ENCODE data around the gene LAPTM5.

LAPTM5 gene

GRCh38 chr1:30712583-30712982 is 45.0 kb downstream of the LAPTM5 start:
- no peak for DNase-seq

- no peak for DNase-seq
Measured at GRCh38 chr1:30710407-30710806, 47.2 kb downstream of the LAPTM5 start.

GRCh38 chr1:30708361-30708728 is 49.2 kb downstream of the LAPTM5 start:
- DNase-seq, result no peak

GRCh38 chr1:30707412-30708360 is 49.9 kb downstream of the LAPTM5 start:
- peak; percentile 25 for DNase-seq

- no peak for DNase-seq
Measured at GRCh38 chr1:30706528-30706927, 51.0 kb downstream of the LAPTM5 start.

GRCh38 chr1:30705698-30706097 is 51.9 kb downstream of the LAPTM5 start:
- DNase-seq, result no peak

GRCh38 chr1:30704765-30705509 is 52.6 kb downstream of the LAPTM5 start:
- no peak for DNase-seq

- no peak for DNase-seq
Measured at GRCh38 chr1:30704271-30704670, 53.3 kb downstream of the LAPTM5 start.

GRCh38 chr1:30702823-30703222 is 54.8 kb downstream of the LAPTM5 start:
- DNase-seq, result no peak

- DNase-seq, result no peak
Measured at GRCh38 chr1:30701258-30701633, 56.3 kb downstream of the LAPTM5 start.

GRCh38 chr1:30700528-30701257 is 56.9 kb downstream of the LAPTM5 start:
- DNase-seq, result no peak

- DNase-seq, result no peak
Measured at GRCh38 chr1:30699762-30700161, 57.8 kb downstream of the LAPTM5 start.

- no peak for DNase-seq
Measured at GRCh38 chr1:30698401-30698981, 59.1 kb downstream of the LAPTM5 start.

GRCh38 chr1:30697571-30698376 is 59.8 kb downstream of the LAPTM5 start:
- DNase-seq, result no peak

GRCh38 chr1:30696831-30697230 is 60.7 kb downstream of the LAPTM5 start:
- no peak for DNase-seq

- DNase-seq, result no peak
Measured at GRCh38 chr1:30695439-30695841, 62.1 kb downstream of the LAPTM5 start.

- DNase-seq, result no peak
Measured at GRCh38 chr1:30694280-30695175, 63.0 kb downstream of the LAPTM5 start.

- DNase-seq, result no peak
Measured at GRCh38 chr1:30693822-30694221, 63.8 kb downstream of the LAPTM5 start.

GRCh38 chr1:30693366-30693765 is 64.2 kb downstream of the LAPTM5 start:
- DNase-seq, result no peak

- no peak for DNase-seq
Measured at GRCh38 chr1:30692948-30693301, 64.6 kb downstream of the LAPTM5 start.

Measured in NCI-H2081 treated with DMSO at 0.1 percent for 48 hours (cell line).